Activated CD4-positive, alpha-beta T cell treated with anti-CD3 and anti-CD28 coated beads, Interleukin-2, amount 50 U/mL, for 48 hours (primary cell): Measurements from ENCODE around the gene SLC19A2.
"Not testable (repeated sequence)": the region's sequence is repeated elsewhere in the genome, so short reads cannot be mapped to it uniquely, and the experiment has no call there.

Experiments used
- DNase-seq, 2 experiments: peaks; one replicate each; pipeline ENCODE4 v3.0.0-alpha.2; 2020

SLC19A2 gene, protein sequence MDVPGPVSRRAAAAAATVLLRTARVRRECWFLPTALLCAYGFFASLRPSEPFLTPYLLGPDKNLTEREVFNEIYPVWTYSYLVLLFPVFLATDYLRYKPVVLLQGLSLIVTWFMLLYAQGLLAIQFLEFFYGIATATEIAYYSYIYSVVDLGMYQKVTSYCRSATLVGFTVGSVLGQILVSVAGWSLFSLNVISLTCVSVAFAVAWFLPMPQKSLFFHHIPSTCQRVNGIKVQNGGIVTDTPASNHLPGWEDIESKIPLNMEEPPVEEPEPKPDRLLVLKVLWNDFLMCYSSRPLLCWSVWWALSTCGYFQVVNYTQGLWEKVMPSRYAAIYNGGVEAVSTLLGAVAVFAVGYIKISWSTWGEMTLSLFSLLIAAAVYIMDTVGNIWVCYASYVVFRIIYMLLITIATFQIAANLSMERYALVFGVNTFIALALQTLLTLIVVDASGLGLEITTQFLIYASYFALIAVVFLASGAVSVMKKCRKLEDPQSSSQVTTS

DNA sequence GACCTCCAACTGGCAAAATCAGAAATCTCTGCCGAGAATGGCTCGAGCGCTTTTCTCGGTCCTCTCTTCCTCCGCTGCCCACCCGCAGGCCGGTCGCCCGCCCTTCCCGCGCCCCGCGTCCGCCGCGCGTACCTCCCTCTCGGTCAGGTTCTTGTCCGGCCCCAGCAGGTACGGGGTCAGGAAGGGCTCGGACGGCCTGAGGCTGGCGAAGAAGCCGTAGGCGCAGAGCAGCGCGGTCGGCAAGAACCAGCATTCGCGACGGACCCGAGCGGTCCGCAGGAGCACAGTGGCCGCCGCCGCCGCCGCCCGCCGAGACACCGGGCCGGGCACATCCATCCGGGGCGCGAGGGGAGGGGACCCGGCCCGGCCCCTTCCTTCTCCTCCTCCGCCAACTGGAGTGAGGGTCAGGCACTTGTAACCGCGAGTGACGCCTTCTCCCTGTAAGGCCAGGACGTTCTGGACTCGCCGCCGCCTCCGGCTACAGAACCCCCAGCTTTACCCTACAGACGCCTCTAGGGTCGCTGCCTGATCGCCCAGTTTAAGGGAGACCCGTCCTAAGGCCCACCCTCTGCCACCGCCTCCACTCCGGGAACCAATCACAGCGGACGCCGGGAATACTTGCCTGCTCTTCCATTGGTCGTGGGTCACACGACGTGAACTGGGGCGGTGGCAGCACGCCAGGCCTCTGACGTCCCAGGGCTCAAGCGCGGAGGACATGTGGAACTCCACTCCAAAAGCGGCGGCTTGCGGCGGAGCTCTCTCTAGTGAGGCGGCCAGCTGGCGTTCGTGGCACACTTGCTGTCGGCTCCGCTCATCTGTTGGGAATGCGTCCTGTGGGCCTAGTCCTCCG lies at the start of gene SLC19A2:
Gene SLC19A2 (minus strand): TSS at position 514 of the 850 bp plus-strand sequence. CDS start 178 bp downstream, at position 336.
- peak; percentile 93 to 95 for DNase-seq

DNA sequence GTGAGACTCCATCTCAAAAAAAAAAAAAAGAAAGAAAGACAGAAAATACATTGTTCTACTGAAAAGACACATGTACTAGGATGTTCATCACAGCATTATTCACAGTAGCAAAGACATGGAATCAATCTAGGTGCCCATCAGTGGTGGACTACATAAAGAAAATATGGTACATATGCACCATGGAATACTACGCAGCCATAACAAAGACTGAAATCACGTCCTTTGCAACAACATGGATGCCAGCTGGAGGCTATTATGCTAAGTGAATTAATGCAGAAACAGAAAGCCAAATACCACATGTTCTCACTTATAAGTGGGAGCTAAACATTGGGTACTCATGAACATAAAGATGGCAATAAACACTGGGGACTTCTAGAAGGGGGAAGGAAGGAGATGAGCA lies 48.9 kb upstream of the SLC19A2 start:
- DNase-seq = no peak

DNA sequence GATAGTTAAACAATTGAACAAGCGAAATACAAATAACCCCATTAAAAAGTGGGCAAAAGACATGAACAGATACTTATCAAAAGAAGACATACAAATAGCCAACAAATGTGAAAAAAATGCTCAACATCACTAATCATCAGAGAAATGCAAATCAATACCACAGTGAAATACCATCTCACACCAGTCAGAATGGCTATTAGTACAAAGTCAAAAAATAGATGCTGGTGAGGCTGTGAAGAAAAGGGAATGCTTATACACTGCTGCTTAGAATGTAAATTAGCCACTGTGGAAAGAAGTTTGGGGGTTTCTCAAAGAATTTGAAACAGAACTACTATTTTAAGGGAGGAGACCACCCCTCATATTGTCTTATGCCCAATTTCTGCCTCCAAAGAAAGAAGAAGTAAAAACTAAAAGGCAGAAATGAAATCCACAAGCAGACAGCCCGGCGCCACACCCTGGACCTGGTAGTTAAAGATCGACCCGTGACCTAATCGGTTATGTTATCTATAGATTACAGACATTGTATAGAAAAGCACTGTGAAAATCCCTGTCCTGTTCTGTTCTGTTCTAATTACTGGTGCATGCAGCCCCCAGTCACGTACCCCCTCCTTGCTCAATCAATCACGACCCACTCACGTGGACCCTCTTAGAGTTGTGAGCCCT lies 47.9 kb upstream of the SLC19A2 start:
- DNase-seq = not testable (repeated sequence)

DNA sequence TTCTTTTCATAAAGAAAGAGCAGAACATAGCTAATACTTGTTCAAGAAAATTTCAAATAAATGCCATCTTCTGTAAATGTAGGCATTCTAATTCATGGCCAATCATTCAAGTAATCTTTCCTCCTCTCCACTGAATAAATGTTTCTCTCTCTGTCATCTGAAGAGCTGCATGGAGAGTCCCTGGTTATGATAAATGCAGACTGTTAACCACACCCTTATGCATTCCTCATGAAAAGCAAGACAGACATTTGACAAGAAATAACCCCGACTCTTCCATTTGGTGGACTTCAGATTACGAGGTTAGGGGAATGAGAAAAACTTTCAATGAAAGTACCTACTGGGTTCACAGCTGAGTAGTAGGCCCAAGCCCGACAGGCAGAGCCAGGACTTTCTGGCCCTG lies 44.7 kb upstream of the SLC19A2 start:
- DNase-seq = no peak

DNA sequence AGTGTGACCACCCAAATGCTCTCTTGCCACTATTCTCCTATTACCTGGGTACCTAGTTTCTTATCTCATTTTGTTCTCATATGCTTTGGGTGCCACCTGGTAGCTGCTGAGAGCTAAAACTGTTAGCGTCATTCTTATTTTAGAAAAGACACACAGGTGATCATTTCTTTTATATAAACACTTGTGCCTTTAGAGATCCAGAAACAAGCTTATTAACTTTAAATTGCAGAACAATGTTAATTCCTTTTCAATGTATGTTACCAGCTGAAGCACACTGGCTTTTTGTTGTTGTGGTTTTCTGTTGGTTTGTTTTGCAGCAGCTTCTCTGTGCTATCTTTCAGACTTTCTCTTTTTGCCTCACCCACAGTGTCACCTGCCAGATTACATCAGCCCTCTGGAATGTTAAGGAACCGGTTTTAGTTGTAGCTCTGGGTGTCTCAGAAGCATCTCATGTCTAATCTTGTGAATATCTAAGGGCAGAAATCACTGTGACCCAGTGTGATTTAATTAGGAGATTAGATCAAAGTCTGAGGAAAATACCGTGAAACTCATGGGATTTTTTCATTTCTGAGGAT lies 43.4 kb upstream of the SLC19A2 start:
- no peak for DNase-seq

DNA sequence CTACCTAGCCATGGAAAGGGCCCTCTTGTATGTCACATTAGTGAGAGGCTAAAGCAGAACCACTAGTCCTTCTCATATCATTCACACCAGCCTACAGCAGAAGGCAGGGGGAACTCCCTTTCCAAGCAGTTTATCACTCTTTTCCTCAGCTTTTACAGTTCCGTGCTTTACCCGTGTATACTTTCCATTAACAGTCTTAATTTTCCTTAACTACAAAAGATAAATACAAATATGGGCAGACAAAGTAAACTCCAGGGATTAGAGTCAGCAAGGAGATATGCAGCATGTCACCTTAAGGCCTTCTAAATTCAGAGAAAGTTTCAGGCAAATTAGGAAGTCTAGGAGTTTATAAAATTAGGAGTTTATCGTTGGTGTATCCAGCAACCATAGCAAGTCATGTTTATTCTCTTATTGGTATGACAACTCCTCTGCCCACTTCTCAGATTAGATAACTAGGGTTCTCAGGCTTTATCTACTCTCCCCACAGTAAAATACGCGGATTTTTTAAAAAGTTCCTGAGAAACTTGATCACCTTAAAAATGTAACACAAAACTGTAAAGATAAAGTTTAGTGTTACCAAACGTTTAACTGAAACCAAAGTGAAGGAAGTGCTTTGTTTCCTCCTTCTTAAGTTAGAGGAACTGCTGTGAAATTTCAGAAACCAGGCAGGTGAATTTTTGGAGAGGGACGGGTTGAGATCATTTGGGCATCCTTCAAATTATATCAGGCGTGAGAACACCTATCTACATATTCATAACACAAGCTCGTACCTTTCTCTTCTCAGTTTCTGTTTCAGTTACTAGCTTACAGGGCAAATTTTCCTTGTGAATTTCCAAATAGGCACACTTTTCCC lies 42.7 kb upstream of the SLC19A2 start:
- no peak for DNase-seq

DNA sequence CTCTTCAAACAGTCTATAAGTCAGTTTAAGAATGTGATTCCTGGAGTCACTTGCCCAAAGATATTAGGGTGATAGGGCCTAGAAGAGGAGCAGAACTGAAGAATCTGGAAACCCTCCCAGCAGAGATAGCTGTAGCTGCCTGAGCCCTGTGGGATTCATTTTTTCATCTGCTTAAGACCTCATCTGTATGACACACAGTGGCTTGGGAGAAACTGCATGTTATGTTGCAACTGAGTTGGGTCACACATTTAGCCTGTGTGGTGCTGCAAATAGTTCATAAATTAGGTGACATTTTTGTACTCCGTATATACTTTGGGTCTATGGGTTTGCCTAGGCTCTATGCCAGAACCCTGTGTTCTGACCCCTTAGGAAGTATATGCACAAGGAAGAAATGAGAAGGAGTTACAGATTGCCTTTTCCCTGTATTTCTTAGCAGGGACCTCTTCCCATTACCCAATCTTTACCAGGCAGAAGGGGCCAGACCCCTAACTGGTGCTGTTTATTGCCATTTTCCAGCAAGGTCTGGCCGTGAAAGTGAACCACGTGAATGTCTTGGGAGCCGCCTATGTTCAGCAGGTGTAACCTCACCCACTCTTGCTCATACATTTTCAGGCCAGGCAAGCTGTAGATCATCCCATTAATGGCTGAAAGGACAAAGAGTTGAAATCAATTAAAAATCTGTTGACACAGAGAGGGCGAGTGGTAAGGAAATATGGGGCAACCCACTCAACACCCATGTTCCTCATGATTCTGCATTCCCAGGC lies 41.9 kb upstream of the SLC19A2 start:
- DNase-seq = no peak

DNA sequence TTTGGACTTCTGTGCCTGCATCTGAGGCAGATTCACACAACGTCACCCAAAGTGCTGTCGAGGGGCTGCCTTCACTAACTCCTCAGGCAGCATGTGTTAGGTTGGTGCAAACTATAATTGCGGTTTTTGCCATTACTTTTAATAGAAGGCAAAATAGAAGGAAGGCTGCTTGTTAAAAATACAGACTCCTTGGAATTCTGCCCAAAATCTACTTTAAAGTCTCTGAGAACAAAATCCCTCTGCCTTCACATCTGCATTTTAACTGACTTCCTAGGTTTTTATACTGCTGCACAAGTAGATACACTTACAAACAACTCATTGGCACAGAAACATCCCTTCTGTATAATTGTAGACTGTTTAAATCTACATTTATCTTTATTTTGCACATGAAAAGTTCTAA lies 41.3 kb upstream of the SLC19A2 start:
- DNase-seq = no peak

DNA sequence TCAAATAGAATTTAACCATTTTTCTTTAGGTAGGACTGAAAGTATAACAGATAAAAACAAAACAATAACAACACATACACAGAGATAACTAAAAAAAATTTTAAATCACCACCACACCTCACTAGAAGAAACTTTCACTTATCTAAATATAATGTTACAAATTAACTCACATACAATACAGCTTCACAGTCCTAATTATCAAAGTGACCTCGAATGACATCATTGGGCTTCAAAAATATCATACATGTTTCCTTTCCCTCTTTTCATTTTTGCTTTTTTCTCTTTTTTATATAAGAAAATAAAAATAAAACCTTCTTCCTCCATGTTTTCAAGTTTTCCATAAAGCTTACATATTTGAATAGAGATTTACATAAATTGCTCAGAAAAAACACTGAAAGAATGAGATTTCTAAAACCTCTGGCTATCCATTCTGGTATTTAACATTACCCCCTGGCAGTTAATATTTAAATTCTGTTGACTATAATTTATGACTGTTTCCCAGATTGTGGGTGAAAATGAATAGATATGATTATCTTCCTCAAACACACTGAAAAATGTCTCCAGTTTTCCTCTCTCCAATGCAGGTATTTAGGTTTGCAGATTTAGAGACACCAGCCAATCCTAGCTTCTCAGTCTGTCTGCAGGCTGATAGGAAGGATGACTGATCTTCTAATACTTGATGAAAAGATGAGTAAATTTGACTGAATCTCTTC lies 40.5 kb upstream of the SLC19A2 start:
- DNase-seq = no peak

DNA sequence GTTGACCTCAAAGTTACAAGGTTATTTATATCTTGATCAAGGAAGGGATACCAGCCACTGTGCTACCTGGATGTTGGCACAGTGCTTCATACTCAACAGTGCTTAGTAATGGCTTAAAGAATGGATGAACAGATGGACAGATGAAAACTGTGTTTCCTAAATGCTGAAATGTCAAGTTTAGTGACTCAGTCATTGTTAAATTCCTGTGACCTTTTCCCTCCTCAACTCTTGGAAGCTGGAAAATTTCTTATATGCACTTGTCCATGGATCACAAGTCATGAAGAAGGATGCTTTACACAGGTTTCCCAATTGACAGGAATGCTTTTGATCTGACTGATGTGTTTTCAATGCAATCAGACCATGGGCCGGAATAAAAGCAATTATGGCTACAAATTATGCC lies 39.6 kb upstream of the SLC19A2 start:
- no peak for DNase-seq

DNA sequence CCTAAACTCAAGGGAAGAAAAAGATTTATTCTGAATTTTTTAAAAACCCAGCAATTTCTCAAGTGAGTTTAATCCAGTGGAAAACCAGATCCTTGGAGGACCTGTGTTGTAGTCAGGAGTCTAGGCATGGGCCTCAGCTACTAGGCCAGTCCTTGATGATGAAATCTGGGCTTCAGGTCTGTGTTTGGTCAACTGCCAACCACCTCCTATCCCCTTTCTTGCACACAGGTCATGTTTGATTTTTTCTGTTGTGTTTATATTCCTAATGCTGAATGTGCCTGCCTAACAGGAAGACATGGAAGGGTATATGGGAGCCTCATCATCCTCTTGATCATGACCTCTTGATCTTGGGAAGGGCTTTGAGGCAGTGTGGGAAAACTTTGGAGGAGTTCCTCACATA lies 38.2 kb upstream of the SLC19A2 start:
- no peak for DNase-seq

DNA sequence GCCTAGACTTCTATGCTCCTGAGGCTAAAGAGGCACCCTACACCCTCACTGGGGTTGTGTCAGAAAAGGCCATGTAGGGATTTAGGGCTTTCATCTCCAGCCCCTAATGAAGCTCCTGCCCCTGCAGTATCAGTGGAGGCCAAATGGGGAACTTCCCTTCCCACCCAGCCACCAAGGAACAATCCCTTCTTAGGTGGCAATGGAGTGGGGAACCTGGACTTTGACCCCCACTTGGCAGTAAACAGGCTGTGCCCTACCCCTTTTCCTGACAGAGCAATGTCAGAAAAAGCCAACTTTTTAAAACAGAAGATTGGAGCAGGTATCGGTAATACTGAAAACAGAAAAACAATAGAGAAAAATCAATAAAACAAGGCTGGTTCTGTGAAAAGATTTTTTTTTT lies 35.5 kb upstream of the SLC19A2 start:
- DNase-seq = no peak

DNA sequence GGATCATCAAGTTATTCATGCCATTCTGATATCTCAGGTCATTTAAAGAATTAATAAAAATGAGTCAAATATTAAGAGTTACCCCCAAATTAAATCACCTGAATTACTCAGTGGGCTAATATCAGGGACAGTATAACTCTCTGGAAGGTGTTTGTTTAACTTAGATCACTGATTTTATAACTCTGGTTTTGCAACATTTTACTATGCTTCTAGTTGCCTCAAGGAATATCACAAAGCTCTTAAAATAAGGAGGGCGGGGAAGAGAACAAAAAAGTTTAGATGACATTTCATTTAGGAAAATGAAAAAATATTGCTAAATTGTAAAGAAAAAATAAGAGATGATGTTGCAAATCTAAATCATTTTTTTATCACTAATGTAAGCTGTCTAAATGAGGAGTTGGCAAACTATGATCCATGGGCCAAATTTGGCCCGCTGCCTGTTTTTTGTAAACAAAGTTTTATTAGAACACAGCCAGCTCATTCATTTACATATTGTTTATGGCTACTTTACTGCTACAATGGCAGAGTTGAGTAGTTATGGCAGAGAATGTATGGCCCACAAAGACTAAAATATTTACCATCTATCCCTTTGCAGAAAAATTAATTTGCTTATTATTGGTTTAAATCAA lies 31.9 kb upstream of the SLC19A2 start:
- no peak for DNase-seq

DNA sequence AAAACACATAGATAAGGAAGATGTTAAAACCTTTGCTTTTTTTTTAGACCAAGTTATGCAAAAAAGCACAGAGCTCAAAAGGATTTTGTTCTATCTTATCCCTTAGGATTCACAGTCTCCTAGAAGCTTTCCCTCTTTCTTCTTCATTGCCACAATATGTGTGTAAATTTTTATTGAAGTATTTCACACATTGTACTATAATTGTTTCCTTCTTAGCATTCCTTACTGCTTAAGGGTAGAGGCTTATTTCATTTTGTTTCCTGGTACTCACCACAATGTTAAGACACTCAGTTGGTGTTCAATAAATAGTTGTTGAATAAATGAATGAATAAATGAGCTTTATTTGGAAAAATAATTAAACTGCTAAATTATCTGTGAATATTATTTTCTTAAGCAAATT lies 29.9 kb upstream of the SLC19A2 start:
- DNase-seq = no peak

DNA sequence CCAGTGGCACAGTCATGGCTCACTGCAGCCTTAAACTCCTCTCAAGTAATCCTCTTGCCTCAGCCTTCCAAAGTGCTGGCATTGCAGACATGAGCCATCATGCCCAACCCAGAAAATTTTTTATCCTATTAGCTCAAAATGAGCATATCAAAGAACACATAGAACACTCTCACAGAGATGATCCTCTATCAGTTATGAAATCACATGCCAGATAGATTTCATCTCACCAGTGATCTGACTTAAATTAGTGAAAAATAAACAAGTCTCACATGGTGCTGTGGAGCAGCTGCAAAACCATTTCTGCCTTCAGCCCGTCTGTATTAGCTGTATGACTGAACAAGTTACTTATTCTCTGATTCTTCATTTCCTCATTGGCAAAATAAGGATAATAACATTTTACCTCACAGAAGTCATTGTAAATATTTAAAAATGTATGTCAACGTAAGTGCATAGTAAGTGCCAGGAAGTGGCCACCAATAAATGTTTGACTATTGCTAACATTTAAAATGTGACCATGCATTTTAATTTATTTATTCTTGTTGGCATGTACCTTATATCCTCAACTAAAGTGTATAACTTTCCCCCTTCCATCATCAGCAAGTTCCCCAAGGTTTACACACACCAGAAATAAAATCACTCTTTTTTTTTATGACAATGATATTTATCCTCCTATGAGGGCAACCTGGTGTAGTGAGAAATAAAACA lies 29.0 kb upstream of the SLC19A2 start:
- DNase-seq = no peak

DNA sequence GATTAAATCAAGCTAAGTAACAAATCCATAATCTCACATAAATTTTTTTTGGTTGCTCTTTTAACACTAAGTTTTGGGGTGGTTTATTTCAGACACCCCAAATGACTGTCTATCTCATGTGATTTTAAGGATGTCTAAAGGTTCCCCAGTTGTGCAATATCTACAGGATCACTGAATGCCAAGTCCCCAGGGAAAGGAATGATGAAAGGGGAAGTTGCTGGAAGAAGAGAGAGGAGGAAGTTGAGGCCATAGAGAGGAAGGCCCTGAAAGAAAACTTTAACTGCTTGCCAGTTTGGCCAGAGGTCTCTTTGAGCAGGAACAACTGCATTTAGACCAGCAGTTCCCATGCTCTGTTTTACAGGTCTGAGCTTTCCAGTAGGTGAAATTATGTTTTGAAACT lies 27.5 kb upstream of the SLC19A2 start:
- no peak for DNase-seq

DNA sequence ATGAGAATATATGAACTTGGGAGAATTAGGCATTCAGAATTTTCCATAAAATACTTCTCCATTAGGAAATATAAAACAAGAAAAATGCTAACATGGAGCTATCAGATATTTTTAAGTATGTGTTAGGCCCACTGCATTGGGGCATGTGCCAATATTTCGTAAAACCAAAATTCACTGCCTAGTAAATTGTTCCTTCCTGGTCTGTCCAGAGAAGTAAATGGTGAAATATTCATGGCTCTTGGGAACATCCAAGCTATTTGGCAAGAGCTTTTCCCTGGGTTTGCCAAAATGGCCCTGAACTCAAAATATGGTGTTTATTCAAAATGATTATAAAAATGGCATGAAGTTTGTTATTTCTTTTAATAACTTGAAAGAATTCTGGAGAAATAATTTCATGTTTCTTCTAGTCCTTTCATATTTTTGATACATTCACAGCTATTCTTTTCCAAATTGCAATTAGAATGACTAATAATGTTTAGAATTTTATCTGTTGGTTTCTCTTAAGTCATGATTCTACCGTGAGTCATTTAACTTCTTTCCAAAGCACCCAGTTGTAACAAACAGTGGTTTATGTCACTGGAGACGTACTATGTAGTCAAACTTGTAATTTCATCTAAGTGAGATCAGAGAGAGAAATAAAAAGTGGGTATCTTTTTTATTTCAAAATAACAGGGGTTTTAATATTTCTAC lies 25.7 kb upstream of the SLC19A2 start:
- no peak for DNase-seq

DNA sequence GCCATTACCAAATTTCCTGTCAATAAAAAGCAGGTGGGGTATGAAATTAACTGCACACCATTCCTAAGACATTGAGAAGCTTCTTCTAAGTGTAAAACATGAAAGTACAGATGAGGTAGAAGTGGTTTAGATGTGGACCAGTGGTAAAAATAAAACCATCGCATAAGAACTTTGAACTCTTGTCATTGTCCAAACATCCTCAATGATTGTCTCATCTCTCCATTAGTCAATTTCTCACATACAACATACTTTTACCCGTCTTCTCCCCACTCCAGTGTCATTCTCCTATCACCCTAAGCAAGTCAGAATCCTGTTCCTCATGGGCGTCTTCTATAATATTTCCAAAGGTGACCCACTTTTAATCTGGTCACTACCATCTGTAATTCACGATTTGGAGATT lies 24.3 kb upstream of the SLC19A2 start:
- no peak for DNase-seq

DNA sequence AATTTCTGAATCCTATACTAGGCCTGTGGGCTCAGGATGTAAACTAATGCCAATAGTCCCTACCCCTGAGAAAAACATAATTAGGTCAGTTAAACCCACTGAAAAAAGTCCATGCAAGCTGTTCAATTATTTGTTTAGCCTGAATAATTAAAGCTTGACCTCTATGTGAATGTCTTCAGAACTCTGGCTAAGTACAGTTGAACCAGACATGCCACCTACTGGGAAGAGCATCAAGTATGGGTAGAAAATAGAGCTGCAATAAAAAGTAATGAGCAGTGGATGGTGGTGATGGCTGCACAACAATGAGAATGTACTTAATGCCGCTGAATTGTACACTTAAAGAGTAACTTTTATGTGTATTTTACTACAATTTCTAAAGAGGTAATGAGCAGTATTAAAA lies 23.6 kb upstream of the SLC19A2 start:
- no peak for DNase-seq
